SK-N-SH treated with all-trans-retinoic acid at 6 μM for 48 hours (cell line): ENCODE measurements around the gene LGMN.

Experiments used
- ATAC-seq: fragments of 200-7000 bp; cut with Tn5 transposase; 3 replicates; pipeline ENCODE4 v1.9.1; 2020; ENCODE audit warnings: mild to moderate bottlenecking, moderate library complexity
- ARNTL ChIP-seq: fragments of 450-650 bp; formaldehyde crosslinking; IDR thresholded peaks from 2 replicates; pipeline ENCODE4 v1.5.0; 2020; ENCODE audit warnings: low read depth, mild to moderate bottlenecking, moderate library complexity, borderline replicate concordance
- CREB5 ChIP-seq: fragments of 250-450 bp; sonication (Bioruptor Pico); IDR thresholded peaks from 2 replicates; pipeline ENCODE4 v1.5.1; 2020; ENCODE audit warnings: low read depth, mild to moderate bottlenecking, moderate library complexity
- CSDC2 ChIP-seq: fragments of 250-450 bp; sonication (Bioruptor Pico); IDR thresholded peaks from 2 replicates; pipeline ENCODE4 v1.5.0; 2020; ENCODE audit warnings: mild to moderate bottlenecking, moderate library complexity
- CSRNP3 ChIP-seq: fragments of 250-450 bp; sonication (Bioruptor Pico); IDR thresholded peaks from 2 replicates; pipeline ENCODE4 v1.5.1; 2021; ENCODE audit warnings: mild to moderate bottlenecking, moderate library complexity
- ESRRG ChIP-seq: fragments of 250-450 bp; sonication (Bioruptor Pico); IDR thresholded peaks from 2 replicates; pipeline ENCODE4 v1.6.1; 2021; ENCODE audit warnings: mild to moderate bottlenecking
- ISL1 ChIP-seq: fragments of 250-450 bp; sonication (Bioruptor Pico); IDR thresholded peaks from 2 replicates; pipeline ENCODE4 v2.1.2; 2022; ENCODE audit warnings: mild to moderate bottlenecking, moderate library complexity
- PATZ1 ChIP-seq: fragments of 250-450 bp; sonication (Bioruptor Pico); IDR thresholded peaks from 2 replicates; pipeline ENCODE4 v1.8.0; 2020; ENCODE audit warnings: mild to moderate bottlenecking, moderate library complexity, borderline replicate concordance
- PPARA ChIP-seq: fragments of 250-450 bp; sonication (Bioruptor Pico); IDR thresholded peaks from 2 replicates; pipeline ENCODE4 v1.5.0; 2020; ENCODE audit warnings: mild to moderate bottlenecking, borderline replicate concordance
- RARB ChIP-seq: fragments of 250-450 bp; sonication (Bioruptor Pico); IDR thresholded peaks from 2 replicates; pipeline ENCODE4 v1.8.0; 2021; ENCODE audit warnings: mild to moderate bottlenecking, moderate library complexity
- SNAI2 ChIP-seq: fragments of 250-450 bp; sonication (Bioruptor Pico); IDR thresholded peaks from 2 replicates; pipeline ENCODE4 v1.5.0; 2020; ENCODE audit warnings: mild to moderate bottlenecking, moderate library complexity
- TCF4 ChIP-seq: fragments of 250-450 bp; sonication (Bioruptor Pico); IDR thresholded peaks from 2 replicates; pipeline ENCODE4 v1.8.0; 2021; ENCODE audit warnings: mild to moderate bottlenecking, moderate library complexity, borderline replicate concordance
- TOX ChIP-seq: fragments of 250-450 bp; sonication (Bioruptor Pico); IDR thresholded peaks from 2 replicates; pipeline ENCODE4 v1.8.0; 2021; ENCODE audit warnings: mild to moderate bottlenecking, moderate library complexity, borderline replicate concordance
- ZC3H10 ChIP-seq: fragments of 250-450 bp; sonication (Bioruptor Pico); IDR thresholded peaks from 2 replicates; pipeline ENCODE4 v1.5.1; 2021; ENCODE audit warnings: mild to moderate bottlenecking, moderate library complexity
- ZFP3 ChIP-seq: fragments of 250-450 bp; sonication (Bioruptor Pico); IDR thresholded peaks from 2 replicates; pipeline ENCODE4 v1.5.0; 2020; ENCODE audit warnings: mild to moderate bottlenecking, moderate library complexity
- ZFP30 ChIP-seq: fragments of 450-650 bp; formaldehyde crosslinking; IDR thresholded peaks from 2 replicates; pipeline ENCODE4 v1.5.0; 2022; ENCODE audit warnings: mild to moderate bottlenecking, moderate library complexity
- ZNF565 ChIP-seq: fragments of 450-650 bp; formaldehyde crosslinking; conservative IDR thresholded peaks from 2 replicates; pipeline ENCODE4 v1.5.0; 2020; ENCODE audit warnings: low read depth, mild to moderate bottlenecking, moderate library complexity
- ZNF70 ChIP-seq: fragments of 450-650 bp; formaldehyde crosslinking; IDR thresholded peaks from 2 replicates; pipeline ENCODE4 v1.5.0; 2020; ENCODE audit warnings: mild to moderate bottlenecking, moderate library complexity
- ZNF8 ChIP-seq: fragments of 450-650 bp; formaldehyde crosslinking; IDR thresholded peaks from 2 replicates; pipeline ENCODE4 v1.5.0; 2020; ENCODE audit warnings: mild to moderate bottlenecking, moderate library complexity
- TF ChIP-seq, protein P1 (sequence below): fragments of 250-450 bp; sonication (Bioruptor Pico); IDR thresholded peaks from 2 replicates; pipeline ENCODE4 v1.5.0; 2020; ENCODE audit warnings: mild to moderate bottlenecking, moderate library complexity
- TF ChIP-seq, protein P2 (sequence below): fragments of 250-450 bp; sonication (Bioruptor Pico); IDR thresholded peaks from 2 replicates; pipeline ENCODE4 v1.8.0; 2021; ENCODE audit warnings: low read depth, mild to moderate bottlenecking, moderate library complexity, borderline replicate concordance

The LGMN gene

DNA sequence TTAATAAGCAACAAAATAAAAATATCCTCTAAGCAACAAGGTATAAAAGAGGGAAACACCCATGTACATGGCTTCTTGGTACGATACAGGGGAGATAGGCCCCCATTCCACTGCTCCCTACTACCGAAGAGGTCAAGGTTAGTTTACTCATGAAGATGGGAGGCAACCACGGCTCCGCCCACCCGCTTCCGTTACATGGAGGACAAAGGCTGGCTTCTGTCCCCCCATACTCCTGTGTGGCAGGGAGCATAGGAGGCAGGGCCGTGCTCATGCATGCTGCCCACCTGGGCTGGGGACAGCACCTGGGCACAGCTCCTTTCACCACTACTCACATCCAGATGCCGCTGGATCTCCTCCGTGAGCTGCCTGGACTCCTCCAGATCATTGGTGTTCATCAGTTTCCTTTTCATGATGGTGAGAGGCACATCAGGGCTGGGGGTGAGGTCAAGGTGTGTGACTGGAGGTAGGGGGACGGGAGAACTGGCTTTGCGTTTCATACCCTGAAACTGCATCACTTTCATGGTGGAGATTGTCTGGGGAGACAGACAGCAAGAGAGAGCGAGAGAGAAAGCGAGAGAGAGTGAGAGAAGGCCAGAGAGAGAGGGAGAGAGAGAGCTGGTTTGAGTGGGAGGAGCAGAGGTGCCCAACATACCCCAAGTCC lies 39.0 kb downstream of the LGMN start (continued):
- TF ChIP-seq, protein P1, sequence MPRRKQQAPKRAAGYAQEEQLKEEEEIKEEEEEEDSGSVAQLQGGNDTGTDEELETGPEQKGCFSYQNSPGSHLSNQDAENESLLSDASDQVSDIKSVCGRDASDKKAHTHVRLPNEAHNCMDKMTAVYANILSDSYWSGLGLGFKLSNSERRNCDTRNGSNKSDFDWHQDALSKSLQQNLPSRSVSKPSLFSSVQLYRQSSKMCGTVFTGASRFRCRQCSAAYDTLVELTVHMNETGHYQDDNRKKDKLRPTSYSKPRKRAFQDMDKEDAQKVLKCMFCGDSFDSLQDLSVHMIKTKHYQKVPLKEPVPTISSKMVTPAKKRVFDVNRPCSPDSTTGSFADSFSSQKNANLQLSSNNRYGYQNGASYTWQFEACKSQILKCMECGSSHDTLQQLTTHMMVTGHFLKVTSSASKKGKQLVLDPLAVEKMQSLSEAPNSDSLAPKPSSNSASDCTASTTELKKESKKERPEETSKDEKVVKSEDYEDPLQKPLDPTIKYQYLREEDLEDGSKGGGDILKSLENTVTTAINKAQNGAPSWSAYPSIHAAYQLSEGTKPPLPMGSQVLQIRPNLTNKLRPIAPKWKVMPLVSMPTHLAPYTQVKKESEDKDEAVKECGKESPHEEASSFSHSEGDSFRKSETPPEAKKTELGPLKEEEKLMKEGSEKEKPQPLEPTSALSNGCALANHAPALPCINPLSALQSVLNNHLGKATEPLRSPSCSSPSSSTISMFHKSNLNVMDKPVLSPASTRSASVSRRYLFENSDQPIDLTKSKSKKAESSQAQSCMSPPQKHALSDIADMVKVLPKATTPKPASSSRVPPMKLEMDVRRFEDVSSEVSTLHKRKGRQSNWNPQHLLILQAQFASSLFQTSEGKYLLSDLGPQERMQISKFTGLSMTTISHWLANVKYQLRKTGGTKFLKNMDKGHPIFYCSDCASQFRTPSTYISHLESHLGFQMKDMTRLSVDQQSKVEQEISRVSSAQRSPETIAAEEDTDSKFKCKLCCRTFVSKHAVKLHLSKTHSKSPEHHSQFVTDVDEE (CRISPR knock-in tag): no peak
- TF ChIP-seq SNAI2: no peak
- TF ChIP-seq ZNF8 (CRISPR knock-in tag): no peak
- no peak for TF ChIP-seq ZNF70 (CRISPR knock-in tag)
- TF ChIP-seq RARB (CRISPR knock-in tag): no peak
- no peak for TF ChIP-seq ZFP3 (CRISPR knock-in tag)
- no peak for TF ChIP-seq PPARA
- TF ChIP-seq ZNF565: no peak
- TF ChIP-seq, protein P2, sequence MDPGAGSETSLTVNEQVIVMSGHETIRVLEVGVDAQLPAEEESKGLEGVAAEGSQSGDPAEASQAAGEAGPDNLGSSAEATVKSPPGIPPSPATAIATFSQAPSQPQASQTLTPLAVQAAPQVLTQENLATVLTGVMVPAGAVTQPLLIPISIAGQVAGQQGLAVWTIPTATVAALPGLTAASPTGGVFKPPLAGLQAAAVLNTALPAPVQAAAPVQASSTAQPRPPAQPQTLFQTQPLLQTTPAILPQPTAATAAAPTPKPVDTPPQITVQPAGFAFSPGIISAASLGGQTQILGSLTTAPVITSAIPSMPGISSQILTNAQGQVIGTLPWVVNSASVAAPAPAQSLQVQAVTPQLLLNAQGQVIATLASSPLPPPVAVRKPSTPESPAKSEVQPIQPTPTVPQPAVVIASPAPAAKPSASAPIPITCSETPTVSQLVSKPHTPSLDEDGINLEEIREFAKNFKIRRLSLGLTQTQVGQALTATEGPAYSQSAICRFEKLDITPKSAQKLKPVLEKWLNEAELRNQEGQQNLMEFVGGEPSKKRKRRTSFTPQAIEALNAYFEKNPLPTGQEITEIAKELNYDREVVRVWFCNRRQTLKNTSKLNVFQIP (CRISPR knock-in tag): no peak
- TF ChIP-seq, all 23 proteins: peak for 0

DNA sequence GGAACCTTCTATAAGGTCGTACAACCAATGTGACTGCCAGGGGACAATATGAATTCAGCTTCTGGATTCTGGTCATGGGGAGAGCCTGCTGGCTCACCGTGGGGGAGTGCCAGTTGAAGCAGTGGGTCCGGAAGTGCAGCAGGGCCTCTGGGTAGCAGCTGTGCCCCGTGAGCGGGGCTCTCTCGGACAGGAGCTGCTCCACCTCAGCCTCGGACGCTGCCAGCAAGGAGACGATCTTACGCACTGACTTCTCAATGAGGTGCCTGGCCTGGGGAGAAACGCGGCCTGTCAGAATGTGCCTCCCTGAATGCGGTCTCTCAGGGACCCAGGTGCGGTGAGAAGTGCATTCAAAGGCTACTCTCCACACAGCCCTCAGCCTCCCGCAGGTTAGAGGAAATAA lies 42.0 kb downstream of the LGMN start:
- no peak for ATAC-seq
- no peak for TF ChIP-seq ZC3H10 (CRISPR knock-in tag)
- no peak for TF ChIP-seq SNAI2
- no peak for TF ChIP-seq ESRRG (CRISPR knock-in tag)
- no peak for TF ChIP-seq ISL1
- TF ChIP-seq, all 23 proteins: peak for 0

DNA sequence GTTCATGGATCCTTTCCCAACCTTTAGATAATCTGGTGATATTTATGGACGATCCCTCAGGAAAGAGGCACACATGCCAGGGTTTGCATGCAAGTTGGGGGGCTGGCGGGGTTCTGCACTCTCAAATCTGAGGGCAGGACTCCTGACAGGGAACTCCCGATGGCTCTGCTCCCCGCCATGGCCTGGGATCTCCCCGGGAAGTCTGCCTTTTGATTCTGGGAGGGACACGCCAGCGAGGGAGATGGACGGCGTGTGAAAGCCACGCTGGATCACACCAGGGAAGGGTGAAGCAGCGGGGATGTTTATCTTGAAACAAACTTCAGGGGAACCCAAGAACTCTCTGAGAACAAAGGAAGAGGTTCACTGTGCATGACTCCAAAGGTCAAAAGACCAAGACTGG lies 43.6 kb downstream of the LGMN start:
- no peak for TF ChIP-seq ZNF8 (CRISPR knock-in tag)

GRCh38 chr14:92704036-92704804 lies 44.2 kb downstream of the LGMN start:
- no peak for TF ChIP-seq TCF4 (CRISPR knock-in tag)
- no peak for ATAC-seq

More for the DNA sequence above, 43.6 kb downstream of the LGMN start:
- no peak for ATAC-seq

DNA sequence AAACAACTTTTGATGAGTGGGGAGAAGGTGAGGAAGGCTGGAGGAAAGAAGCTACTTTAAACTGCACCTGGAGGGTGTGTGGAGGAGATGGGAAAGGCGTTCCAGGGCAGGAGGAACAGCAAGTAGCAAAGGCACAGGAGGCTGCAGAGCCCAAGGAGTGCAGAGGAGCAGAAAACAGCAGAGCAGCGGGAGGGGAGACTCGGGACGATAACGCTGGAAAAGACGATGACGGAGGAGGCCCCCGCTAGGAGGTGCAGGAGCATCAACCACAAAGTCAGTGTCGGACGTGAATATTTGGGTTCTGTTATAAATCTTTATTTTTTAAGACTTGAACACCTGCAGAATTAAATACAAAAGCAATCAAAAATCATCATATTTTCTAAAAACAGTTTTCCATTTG lies 44.9 kb downstream of the LGMN start:
- TF ChIP-seq CSRNP3 (CRISPR knock-in tag) (no peak), TOX (no peak), ZFP30 (CRISPR knock-in tag) (no peak)
- TF ChIP-seq, all 23 proteins: peak for 0
- no peak for ATAC-seq

DNA sequence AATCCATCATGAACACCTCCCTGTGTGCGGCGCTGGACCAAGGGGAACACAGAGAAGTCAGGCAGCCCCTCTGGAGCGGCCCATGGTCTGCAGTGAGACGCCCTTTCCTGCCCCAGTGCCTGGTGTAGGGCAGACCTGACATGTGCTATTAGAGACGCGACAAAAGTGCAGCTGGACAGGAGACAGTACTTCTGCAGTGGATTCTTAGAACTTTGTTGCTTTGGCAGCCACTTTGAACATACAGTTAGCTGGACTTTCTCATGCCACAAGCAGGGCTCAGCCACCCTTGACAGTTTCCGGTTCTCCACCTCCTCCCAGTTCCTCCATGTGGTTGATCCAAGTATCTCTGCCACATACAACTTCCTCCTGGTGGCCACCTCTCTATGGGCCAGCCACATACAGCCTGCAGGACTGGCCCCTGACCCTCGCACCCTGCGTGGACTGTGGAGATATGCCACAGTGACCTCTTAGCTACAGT lies 45.9 kb downstream of the LGMN start:
- ATAC-seq: no peak
- TF ChIP-seq ZC3H10 (CRISPR knock-in tag) (no peak), CSRNP3 (CRISPR knock-in tag) (no peak), CSDC2 (no peak), CREB5 (CRISPR knock-in tag) (no peak), RARB (CRISPR knock-in tag) (no peak), TOX (no peak), ISL1 (no peak), PPARA (no peak), ARNTL (CRISPR knock-in tag) (no peak), ZNF70 (CRISPR knock-in tag) (no peak), PATZ1 (CRISPR knock-in tag) (no peak)
